HG03439 (cell line): Measurements from ENCODE around the gene MNS1.
"Not testable (repeated sequence)": the region's sequence is repeated elsewhere in the genome, so short reads cannot be mapped to it uniquely, and the experiment has no call there.

ENCODE experiments used
- ATAC-seq: cut with Tn5 transposase; IDR thresholded peaks from one replicate; pipeline ENCODE4 v1.9.1; 2021; ENCODE audit warnings: mild to moderate bottlenecking, moderate library complexity; ENCODE audit not compliant: unreplicated experiment

MNS1 gene, protein sequence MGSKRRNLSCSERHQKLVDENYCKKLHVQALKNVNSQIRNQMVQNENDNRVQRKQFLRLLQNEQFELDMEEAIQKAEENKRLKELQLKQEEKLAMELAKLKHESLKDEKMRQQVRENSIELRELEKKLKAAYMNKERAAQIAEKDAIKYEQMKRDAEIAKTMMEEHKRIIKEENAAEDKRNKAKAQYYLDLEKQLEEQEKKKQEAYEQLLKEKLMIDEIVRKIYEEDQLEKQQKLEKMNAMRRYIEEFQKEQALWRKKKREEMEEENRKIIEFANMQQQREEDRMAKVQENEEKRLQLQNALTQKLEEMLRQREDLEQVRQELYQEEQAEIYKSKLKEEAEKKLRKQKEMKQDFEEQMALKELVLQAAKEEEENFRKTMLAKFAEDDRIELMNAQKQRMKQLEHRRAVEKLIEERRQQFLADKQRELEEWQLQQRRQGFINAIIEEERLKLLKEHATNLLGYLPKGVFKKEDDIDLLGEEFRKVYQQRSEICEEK

GRCh38 chr15:56464893-56465520, at the start of gene MNS1:
Gene MNS1, minus strand, starts transcription at chr15:56465137. Its CDS starts 165 bp downstream, at chr15:56464972.
- ATAC-seq: peak; percentile 98

GRCh38 chr15:56496635-56497034, 31.7 kb upstream of the MNS1 start:
- peak; percentile 69 for ATAC-seq

DNA sequence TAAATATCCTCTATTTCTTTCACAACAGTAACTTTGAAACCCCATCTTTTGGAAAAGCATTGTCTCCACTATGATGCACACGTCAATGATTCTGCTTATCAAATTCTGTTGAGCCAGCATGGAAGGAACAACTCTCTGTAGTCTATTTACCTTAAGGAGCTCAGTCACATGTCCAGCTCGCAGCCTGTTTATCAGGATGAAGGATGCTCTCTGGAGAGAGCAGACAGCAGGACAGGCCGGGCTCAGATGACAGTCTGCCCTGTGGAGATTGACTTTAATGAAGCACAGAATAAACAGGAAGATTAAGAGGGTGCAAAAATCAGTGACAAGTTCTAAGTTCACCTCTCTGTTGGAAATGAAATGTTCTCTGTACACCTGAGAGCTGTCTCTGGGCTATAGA, 30.6 kb upstream of the MNS1 start:
- ATAC-seq: no peak

GRCh38 chr15:56495053-56495452, 30.1 kb upstream of the MNS1 start:
- ATAC-seq: no peak

- no peak for ATAC-seq
These were observed 28.0 kb upstream of the MNS1 start for GRCh38 chr15:56492791-56493555.

- ATAC-seq: no peak
These were observed 27.3 kb upstream of the MNS1 start for GRCh38 chr15:56492236-56492635.

GRCh38 chr15:56491110-56491722, 26.3 kb upstream of the MNS1 start:
- peak; percentile 69 for ATAC-seq

DNA sequence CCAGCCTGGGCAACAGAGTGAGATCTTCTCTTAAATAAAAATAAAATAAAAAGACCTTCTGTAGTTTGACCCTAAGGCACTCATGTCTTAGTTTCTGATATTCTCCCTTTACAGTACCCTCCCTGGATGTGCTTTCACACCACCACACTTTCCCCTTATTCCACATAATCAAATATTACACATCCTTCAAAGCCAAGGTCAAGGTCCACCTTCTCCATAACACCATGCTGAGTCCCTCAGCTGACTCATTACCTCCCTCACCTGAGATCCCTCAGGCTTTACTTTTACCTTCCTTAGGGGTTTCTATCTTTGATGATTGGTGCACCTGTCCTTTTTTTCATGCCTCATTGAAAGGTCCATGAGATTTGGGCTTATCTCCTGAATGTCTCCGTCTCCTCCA, 25.5 kb upstream of the MNS1 start:
- ATAC-seq: no peak

- ATAC-seq: not testable (repeated sequence)
These were observed 21.3 kb upstream of the MNS1 start for GRCh38 chr15:56486206-56486605.

DNA sequence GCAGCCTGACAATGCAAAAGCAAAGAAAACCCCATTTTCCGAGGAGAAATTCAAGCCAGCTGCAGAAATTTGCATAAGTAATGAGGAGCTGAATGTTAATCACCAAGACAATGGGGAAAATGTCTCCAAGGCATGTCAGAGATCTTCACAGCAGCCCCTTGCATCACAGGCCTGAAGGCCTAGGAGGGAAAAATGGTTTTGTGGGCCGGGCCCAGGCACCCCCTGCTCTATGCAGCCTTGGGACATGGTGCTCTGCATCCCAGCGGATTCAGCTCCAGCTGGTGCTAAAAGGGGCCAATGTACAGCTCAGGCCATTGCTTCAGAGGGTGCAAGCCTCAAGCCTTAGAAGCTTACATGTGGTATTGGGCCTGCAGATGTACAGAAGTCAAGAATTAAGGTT, 20.5 kb upstream of the MNS1 start:
- not testable (repeated sequence) for ATAC-seq

DNA sequence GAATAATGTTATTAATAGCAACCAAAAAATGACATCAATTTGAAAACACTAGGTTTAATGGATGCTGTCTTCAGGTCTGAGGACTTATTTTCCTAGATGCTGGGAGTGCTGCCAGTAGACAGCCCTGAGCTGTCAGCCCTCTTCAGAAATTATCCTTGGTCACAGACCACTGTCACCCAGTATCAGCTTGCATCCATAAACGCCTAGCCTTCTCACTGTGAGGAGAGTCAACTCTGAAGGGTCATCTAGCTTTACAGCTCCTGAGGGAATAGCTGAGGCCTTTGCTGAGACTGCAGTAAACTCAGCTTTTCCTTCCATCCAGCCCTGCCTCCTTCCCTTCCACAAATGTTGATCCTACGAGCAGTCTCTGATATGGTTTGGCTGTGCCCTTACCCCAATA, 19.4 kb upstream of the MNS1 start:
- no peak for ATAC-seq

GRCh38 chr15:56475351-56475750, 10.4 kb upstream of the MNS1 start:
- ATAC-seq: no peak

- ATAC-seq: no peak
These were observed 8.1 kb upstream of the MNS1 start for GRCh38 chr15:56473017-56473416.

GRCh38 chr15:56472278-56472677, 7.3 kb upstream of the MNS1 start:
- no peak for ATAC-seq

- no peak for ATAC-seq
These were observed 6.6 kb upstream of the MNS1 start for GRCh38 chr15:56471440-56472069.

DNA sequence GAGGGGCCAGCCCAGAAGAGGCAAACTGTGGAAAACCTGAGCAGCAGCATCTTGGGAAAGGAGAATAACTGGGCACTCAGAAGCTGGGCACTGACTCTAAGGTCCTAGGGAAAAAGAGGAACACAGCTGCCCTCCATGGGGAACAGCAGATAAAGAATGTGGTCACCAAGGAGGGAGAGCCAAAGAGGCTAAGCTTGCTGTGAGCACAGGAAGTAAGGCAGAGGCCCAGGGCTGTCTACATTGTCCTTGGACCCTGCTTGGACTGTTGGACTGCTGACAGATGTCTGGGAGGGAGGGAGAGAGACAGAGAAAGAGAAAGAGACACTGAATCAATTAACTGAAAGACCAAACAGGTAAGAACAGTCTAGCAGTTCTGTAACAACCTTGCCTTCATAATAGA, 4.5 kb upstream of the MNS1 start:
- no peak for ATAC-seq

DNA sequence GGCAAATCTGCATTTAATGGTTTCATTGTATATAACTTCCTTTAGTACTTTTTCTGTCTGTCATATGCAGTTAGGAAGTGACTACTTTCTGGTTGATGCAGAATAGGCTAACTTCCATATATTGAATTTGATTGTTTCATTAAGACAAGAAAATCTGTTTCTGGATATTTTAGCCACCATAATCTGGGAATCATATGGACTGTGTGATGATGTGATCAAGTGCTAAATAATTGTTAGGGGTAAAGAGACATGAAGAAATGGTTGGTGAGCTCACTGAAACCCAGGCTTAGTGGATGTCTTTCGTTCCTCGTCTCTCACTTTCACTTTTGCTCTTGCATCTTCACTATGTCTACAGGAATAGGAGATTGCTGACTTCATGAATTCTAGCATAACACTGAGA, 3.5 kb upstream of the MNS1 start:
- ATAC-seq: no peak

DNA sequence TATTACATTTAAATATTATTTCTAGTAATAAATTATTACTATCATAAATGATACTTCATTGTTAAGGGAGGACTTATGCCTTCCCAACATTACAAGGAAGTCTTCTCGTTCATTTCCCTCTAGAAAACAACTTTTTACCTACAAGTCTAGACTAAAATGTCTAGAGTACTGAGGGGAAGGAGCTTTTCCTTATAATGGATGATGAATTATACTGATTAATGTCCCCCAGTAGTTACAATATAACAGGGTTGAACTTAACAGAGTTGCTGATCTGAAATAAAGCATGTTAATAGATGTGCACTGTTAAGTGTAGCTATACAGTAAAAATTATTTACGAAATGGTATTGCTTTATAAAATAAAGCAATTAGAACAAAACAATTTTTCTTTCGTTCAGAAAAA, 2.7 kb upstream of the MNS1 start:
- ATAC-seq: no peak

DNA sequence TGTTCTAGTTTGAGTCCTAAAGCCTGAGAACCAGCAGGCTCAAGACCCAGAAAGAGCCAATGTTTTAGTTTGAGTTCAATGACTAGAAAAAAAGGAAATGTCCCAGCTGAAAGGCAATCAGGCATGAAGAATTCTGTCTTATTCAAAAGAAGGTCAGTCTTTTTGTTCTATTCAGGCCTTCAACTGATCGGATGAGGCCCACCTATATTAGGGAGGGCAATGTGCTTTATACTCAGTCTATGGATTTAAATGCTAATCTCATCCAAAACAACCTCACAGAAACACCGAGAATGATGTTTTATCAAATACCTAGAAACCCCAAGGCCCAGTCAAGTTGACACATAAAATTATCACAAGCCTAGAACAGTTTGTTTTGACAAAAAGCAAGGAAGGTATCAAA, 4.0 kb downstream of the MNS1 start:
- no peak for ATAC-seq

- no peak for ATAC-seq
These were observed 4.9 kb downstream of the MNS1 start for GRCh38 chr15:56460071-56460470.

DNA sequence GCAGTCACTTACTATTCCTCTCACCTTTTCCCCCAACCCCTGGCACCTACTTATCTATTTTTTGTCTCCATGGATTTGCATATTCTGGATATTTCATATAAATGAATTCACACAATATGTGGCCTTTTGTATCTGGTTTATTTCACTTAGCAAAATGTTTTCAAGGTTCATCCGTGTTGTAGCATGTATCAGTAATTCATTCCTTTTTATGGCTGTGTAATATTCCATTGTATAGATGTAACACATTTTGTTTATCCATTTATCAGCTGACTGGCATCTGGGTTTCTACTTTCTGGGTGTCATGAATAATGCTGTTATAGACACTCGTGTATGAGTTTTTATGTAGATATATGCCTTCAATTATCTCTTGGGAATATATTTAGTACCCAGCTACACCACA, 5.8 kb downstream of the MNS1 start:
- no peak for ATAC-seq
